ENCODE measurements around the gene MED13. TPM values are rescaled to one million over a fixed set of nuclear protein-coding genes. Genes with fewer than 3 reads are reported as not detected.

Gene MED13
- total and polyA plus RNA-seq, 9 of the 15 experiments (the other 6 are each of a cell fraction or from before 2014, with no cell fraction given) = 5.4 to 48.4 (median 28.2) TPM

GRCh38 chr17:61927208-61928100, 137.6 kb downstream of the MED13 start, which contains the start of gene INTS2 (continued):
- TF ChIP-seq TRIM25 (IDR thresholded peaks at IDR 0.05; ENCODE audit: borderline replicate concordance) (peak; percentile 64; the same call in 1 of the 2 replicates), SMAD2 (IDR thresholded peaks at IDR 0.05; ENCODE audit: low read depth, low read length) (no peak), TEAD2 (tag; IDR thresholded peaks at IDR 0.05) (no peak), CGGBP1 (CRISPR knock-in tag; IDR thresholded peaks at IDR 0.05) (no peak), MXI1 (IDR thresholded peaks at IDR 0.05; ENCODE audit: low read depth, low read length) (no peak), CLOCK (CRISPR knock-in tag; IDR thresholded peaks at IDR 0.05; ENCODE audit: borderline replicate concordance) (no peak), DIDO1 (tag; IDR thresholded peaks at IDR 0.05; ENCODE audit: low read depth) (peak; percentile 91), ZMIZ1 (IDR thresholded peaks at IDR 0.05; ENCODE audit: low read depth in 2 of 2, low read length in 2 of 2) (no peak), PHF20 (IDR thresholded peaks at IDR 0.05; ENCODE audit: partially characterized antibody) (peak; percentile 96), HDAC6 (IDR thresholded peaks at IDR 0.05; ENCODE audit: low read depth, low read length) (no peak), GABPA (tag; conservative IDR thresholded peaks at IDR 0.05; ENCODE audit: low read depth) (peak; percentile 71), SRSF1 (IDR thresholded peaks at IDR 0.05; ENCODE audit: low read depth, low read length) (no peak), EP400 (IDR thresholded peaks at IDR 0.05) (peak; percentile 84), LARP7 (IDR thresholded peaks at IDR 0.05) (peak; percentile 69; the same call in 1 of the 2 replicates), ZBTB5 (IDR thresholded peaks at IDR 0.05) (no peak), RUNX1 (IDR thresholded peaks at IDR 0.05; ENCODE audit: low read depth) (no peak), JUNB (CRISPR knock-in tag; conservative IDR thresholded peaks at IDR 0.05) (no peak)
